EL (cell line): Measurements from ENCODE around the gene JARID2.
"Not testable (repeated sequence)": the region's sequence is repeated elsewhere in the genome, so short reads cannot be mapped to it uniquely, and the experiment has no call there.

ENCODE experiments used
- DNase-seq: peaks from one replicate; pipeline ENCODE4 v3.0.0-alpha.2; 2016

Gene JARID2

GRCh38 chr6:15265787-15266186 is 19.9 kb downstream of the JARID2 start:
- DNase-seq, result no peak

- no peak for DNase-seq
Measured at GRCh38 chr6:15266423-15266996, 20.6 kb downstream of the JARID2 start.

GRCh38 chr6:15267221-15267620 is 21.4 kb downstream of the JARID2 start:
- DNase-seq, result no peak

- no peak for DNase-seq
Measured at GRCh38 chr6:15268137-15268908, 22.5 kb downstream of the JARID2 start.

- no peak for DNase-seq
Measured at GRCh38 chr6:15269011-15269410, 23.1 kb downstream of the JARID2 start.

GRCh38 chr6:15269619-15270018 is 23.8 kb downstream of the JARID2 start:
- DNase-seq, result no peak

- no peak for DNase-seq
Measured at GRCh38 chr6:15270402-15270801, 24.5 kb downstream of the JARID2 start.

- no peak for DNase-seq
Measured at GRCh38 chr6:15272562-15272961, 26.7 kb downstream of the JARID2 start.

GRCh38 chr6:15274692-15275387 is 29.0 kb downstream of the JARID2 start:
- no peak for DNase-seq

- DNase-seq, result peak; percentile 30
Measured at GRCh38 chr6:15276036-15276985, 30.4 kb downstream of the JARID2 start.

GRCh38 chr6:15279047-15279661 is 33.3 kb downstream of the JARID2 start:
- no peak for DNase-seq

- DNase-seq, result no peak
Measured at GRCh38 chr6:15280028-15280427, 34.2 kb downstream of the JARID2 start.

- DNase-seq, result no peak
Measured at GRCh38 chr6:15280961-15281360, 35.1 kb downstream of the JARID2 start.

- DNase-seq, result no peak
Measured at GRCh38 chr6:15282334-15282733, 36.5 kb downstream of the JARID2 start.

- DNase-seq, result peak; percentile 68
Measured at GRCh38 chr6:15283986-15284361, 38.1 kb downstream of the JARID2 start.

- peak; percentile 82 for DNase-seq
Measured at GRCh38 chr6:15284743-15285142, 38.9 kb downstream of the JARID2 start.

- DNase-seq, result peak; percentile 64
Measured at GRCh38 chr6:15285682-15286294, 39.9 kb downstream of the JARID2 start.

GRCh38 chr6:15287670-15288375 is 42.0 kb downstream of the JARID2 start:
- DNase-seq, result no peak

GRCh38 chr6:15288856-15289255 is 43.0 kb downstream of the JARID2 start:
- DNase-seq, result no peak

- not testable (repeated sequence) for DNase-seq
Measured at GRCh38 chr6:15289456-15289855, 43.6 kb downstream of the JARID2 start.

- DNase-seq, result no peak
Measured at GRCh38 chr6:15290067-15290680, 44.3 kb downstream of the JARID2 start.
